Body of pancreas (tissue), 4 donors: Measurements from ENCODE around the gene ECM1. TPM values are rescaled to one million over a fixed set of nuclear protein-coding genes. Genes with fewer than 3 reads are reported as not detected.

Experiments
- ATAC-seq: fragments of 150-250 bp; one replicate; pipeline ENCODE4 v1.9.1; 2016
- DNase-seq, 4 donors: peaks; one replicate each; pipeline ENCODE4 v3.0.0-alpha.2; 2019
- H3K27ac ChIP-seq, 4 donors: fragments of 200-600 bp; sonication (generic); 1 replicate in 3 of 4; 2 replicates in 1 of 4; pipeline versions ENCODE4 v1.5.1 to v1.6.1; 2016 to 2019; ENCODE audit warnings: mild to moderate bottlenecking in 1 of 4, mixed read lengths in 1 of 4, moderate library complexity in 1 of 4
- H3K27me3 ChIP-seq, 2 donors: fragments of 200-600 bp; sonication (generic); one replicate each; pipeline ENCODE4 v1.6.0; 2016; ENCODE audit warnings: mild to moderate bottlenecking in 1 of 2
- H3K36me3 ChIP-seq, 2 donors: fragments of 200-600 bp; sonication (generic); replicated peaks in 1 of 2; 2 replicates each; pipeline ENCODE4 v1.5.1; 2016; ENCODE audit warnings: low read depth in 2 of 2; ENCODE audit not compliant: insufficient read depth in 1 of 2
- H3K4me1 ChIP-seq: fragments of 200-600 bp; sonication (generic); one replicate; pipeline ENCODE4 v1.6.0; 2016
- H3K4me3 ChIP-seq, 2 donors: fragments of 200-600 bp; sonication (generic); 1 replicate in 1 of 2; 2 replicates in 1 of 2; pipeline ENCODE4 v1.5.1; 2016 to 2019
- H3K9me3 ChIP-seq, 3 donors: fragments of 200-600 bp; sonication (generic); 1 replicate in 2 of 3; 2 replicates in 1 of 3; pipeline ENCODE4 v1.5.1; 2016
- CTCF ChIP-seq, 7 experiments: fragments of 450-650 bp in 4 of 7; fragments of 200-600 bp in 3 of 7; sonication (generic) in 3 of 7; IDR thresholded peaks; one replicate each; pipeline ENCODE4 v1.5.1; 2016 to 2019; ENCODE audit warnings: antibody characterized with exemption in 7 of 7
- POLR2A ChIP-seq, 3 donors: fragments of 450-650 bp; IDR thresholded peaks; one replicate each; pipeline ENCODE4 v1.6.1; 2016; ENCODE audit warnings: antibody characterized with exemption in 3 of 3, mild to moderate bottlenecking in 2 of 3
- WGBS, 2 donors: methylation state at CpG; one replicate each; pipeline ENCODE4 v1.1.5; 2017; 5-methylcytosine and 5-hydroxymethylcytosine counted together
- intact Hi-C: fragments of 100-400 bp; cut with DNase I; formaldehyde crosslinking; loops from one replicate; pipeline ENCODE4 v1.15.1; 2023
- total RNA-seq, 2 donors: library from RNA; depleted of rRNA; stranded (reverse); fragments of >200 nt; gene quantifications; one replicate each; pipeline ENCODE4 v1.1.0, GENCODE V29; 2016

Gene ECM1
- total RNA-seq, 2 donors from 2014 or later, result 1.3 to 2.1 TPM

GRCh38 chr1:150554086-150554452 is 46.2 kb downstream of the ECM1 start:
- no peak for TF ChIP-seq POLR2A (IDR thresholded peaks at IDR 0.05)
- no peak for TF ChIP-seq CTCF (IDR thresholded peaks at IDR 0.05)
- no peaks in the 10 kb centered on the region for H3K36me3 ChIP-seq
- H3K4me3 ChIP-seq, result no peak overlapping the region
- H3K27me3 ChIP-seq, result no peaks in the 10 kb centered on the region
- no peak overlapping the region for H3K27ac ChIP-seq
- ATAC-seq, result no peak
- H3K9me3 ChIP-seq, result no peaks in the 10 kb centered on the region
- DNase-seq, result no peak
- peaks cover 27% of the 10 kb centered on the region for H3K4me1 ChIP-seq
- intact Hi-C loops, result loop anchor here (10.0 kb wide), 1 partner anchor 89 kb away; no protein-coding TSS in a partner anchor
- 84 to 94% methylated on average over 7 to 8 of the region's 8 CpGs for WGBS, 2 donors

- DNase-seq (no peak), ATAC-seq (no peak)
- no peaks in the 10 kb centered on the region for H3K27me3 ChIP-seq
- no peaks in the 10 kb centered on the region for H3K9me3 ChIP-seq
- WGBS, 2 donors, result 84 to 87% methylated on average over 16 to 19 of the region's 19 CpGs
- TF ChIP-seq CTCF (IDR thresholded peaks at IDR 0.05) (no peak), POLR2A (IDR thresholded peaks at IDR 0.05) (no peak)
- intact Hi-C loops, result loop anchor here (10.0 kb wide), 1 partner anchor 91 kb away; no protein-coding TSS in a partner anchor
- H3K36me3 ChIP-seq, result no peaks in the 10 kb centered on the region
- no peak overlapping the region for H3K27ac ChIP-seq
- H3K4me1 ChIP-seq, result peaks cover 32% of the 10 kb centered on the region
- H3K4me3 ChIP-seq, result no peak overlapping the region
These were observed 47.5 kb downstream of the ECM1 start for GRCh38 chr1:150555198-150555970.

GRCh38 chr1:150555971-150556865 is 48.3 kb downstream of the ECM1 start:
- TF ChIP-seq POLR2A (IDR thresholded peaks at IDR 0.05) (no peak), CTCF (IDR thresholded peaks at IDR 0.05) (no peak)
- intact Hi-C loops, result loop anchor here (10.0 kb wide), 1 partner anchor 91 kb away; no protein-coding TSS in a partner anchor
- no peak overlapping the region for H3K4me3 ChIP-seq
- H3K9me3 ChIP-seq, result no peaks in the 10 kb centered on the region
- H3K27ac ChIP-seq, result no peak overlapping the region
- ATAC-seq (no peak), DNase-seq (no peak)
- no peaks in the 10 kb centered on the region for H3K27me3 ChIP-seq
- 82 to 83% methylated on average over 19 to 26 of the region's 26 CpGs for WGBS, 2 donors
- peaks cover 37% of the 10 kb centered on the region for H3K4me1 ChIP-seq
- H3K36me3 ChIP-seq, result no peaks in the 10 kb centered on the region

GRCh38 chr1:150557065-150557600 is 49.2 kb downstream of the ECM1 start:
- no peaks in the 10 kb centered on the region for H3K36me3 ChIP-seq
- no peak overlapping the region for H3K27ac ChIP-seq
- ATAC-seq (no peak), DNase-seq (no peak)
- H3K4me3 ChIP-seq, result no peak overlapping the region
- intact Hi-C loops, result loop anchor here (10.0 kb wide), 1 partner anchor 92 kb away; no protein-coding TSS in a partner anchor
- no peaks in the 10 kb centered on the region for H3K9me3 ChIP-seq
- TF ChIP-seq CTCF (IDR thresholded peaks at IDR 0.05), result no peak
- no peak for TF ChIP-seq POLR2A (IDR thresholded peaks at IDR 0.05)
- no peaks in the 10 kb centered on the region for H3K27me3 ChIP-seq
- H3K4me1 ChIP-seq, result peaks cover 38% of the 10 kb centered on the region
- 90% methylated on average over 11 to 20 of the region's 26 CpGs for WGBS, 2 donors
